ENCODE measurements around the gene EDAR. TPM values are rescaled to one million over a fixed set of nuclear protein-coding genes. Genes with fewer than 3 reads are reported as not detected.

EDAR gene
- total RNA-seq: not detected

GRCh38 chr2:108988796-108989713 lies at the start of gene EDAR:
Gene EDAR, minus strand, starts transcription at chr2:108989220. Its CDS starts 58,206 bp downstream, at chr2:108931014.
- TF ChIP-seq CTCF (IDR thresholded peaks at IDR 0.05; ENCODE audit: low read depth): no peak

GRCh38 chr2:109033171-109033570 lies 44.2 kb upstream of the EDAR start:
- no peak for TF ChIP-seq CTCF (IDR thresholded peaks at IDR 0.05; ENCODE audit: low read depth)

GRCh38 chr2:109032229-109032820 lies 43.3 kb upstream of the EDAR start:
- TF ChIP-seq CTCF (IDR thresholded peaks at IDR 0.05; ENCODE audit: low read depth): no peak

- no peak for TF ChIP-seq CTCF (IDR thresholded peaks at IDR 0.05; ENCODE audit: low read depth)
Observed at GRCh38 chr2:109031476-109032228, 42.6 kb upstream of the EDAR start.

- TF ChIP-seq CTCF (IDR thresholded peaks at IDR 0.05; ENCODE audit: low read depth): no peak
Observed at GRCh38 chr2:109030870-109031475, 42.0 kb upstream of the EDAR start.

- TF ChIP-seq CTCF (IDR thresholded peaks at IDR 0.05; ENCODE audit: low read depth): no peak
Observed at GRCh38 chr2:109029490-109030201, 40.6 kb upstream of the EDAR start.

Data from subcutaneous adipose tissue (tissue), 4 donors.